ENCODE data around the gene RANBP17.
"Not testable (repeated sequence)": the region's sequence is repeated elsewhere in the genome, so short reads cannot be mapped to it uniquely, and the experiment has no call there.

The RANBP17 gene

DNA sequence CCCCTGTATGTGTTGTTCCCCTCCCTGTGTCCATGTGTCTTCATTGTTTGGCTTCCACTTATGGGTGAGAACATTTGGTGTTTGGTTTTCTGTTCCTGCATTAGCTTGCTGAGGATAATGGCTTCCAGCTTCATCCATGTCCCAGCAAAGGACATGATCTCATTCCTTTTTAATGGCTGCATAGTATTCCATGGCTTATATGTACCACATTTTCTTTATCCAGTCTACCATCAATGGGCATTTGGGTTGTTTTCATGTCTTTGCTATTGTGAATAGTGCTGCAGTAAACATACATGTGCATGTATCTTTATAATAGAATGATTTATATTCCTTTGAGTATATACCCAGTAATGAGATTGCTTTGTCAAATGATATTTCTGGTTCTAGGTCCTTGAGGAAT, 8.6 kb downstream of the RANBP17 start:
- not testable (repeated sequence) for DNase-seq

DNA sequence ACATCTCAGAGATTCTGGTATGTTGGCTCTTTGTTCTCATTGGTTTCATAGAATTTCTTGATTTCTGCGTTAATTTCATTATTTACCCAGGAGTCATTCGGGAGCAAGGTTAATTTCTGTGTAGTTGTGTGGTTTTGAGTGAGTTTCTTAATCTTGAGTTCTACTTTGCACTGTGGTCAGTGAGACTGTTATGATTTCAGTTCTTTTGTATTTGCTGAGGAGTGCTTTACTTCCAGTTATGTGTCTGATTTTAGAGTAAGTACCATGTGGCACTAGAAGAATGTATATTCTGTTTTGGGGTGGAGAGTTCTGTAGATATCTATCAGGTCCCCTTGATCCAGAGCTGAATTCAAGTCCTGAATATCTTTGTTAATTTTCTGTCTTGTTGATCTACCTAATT, 12.2 kb downstream of the RANBP17 start:
- DNase-seq, result no peak

DNA sequence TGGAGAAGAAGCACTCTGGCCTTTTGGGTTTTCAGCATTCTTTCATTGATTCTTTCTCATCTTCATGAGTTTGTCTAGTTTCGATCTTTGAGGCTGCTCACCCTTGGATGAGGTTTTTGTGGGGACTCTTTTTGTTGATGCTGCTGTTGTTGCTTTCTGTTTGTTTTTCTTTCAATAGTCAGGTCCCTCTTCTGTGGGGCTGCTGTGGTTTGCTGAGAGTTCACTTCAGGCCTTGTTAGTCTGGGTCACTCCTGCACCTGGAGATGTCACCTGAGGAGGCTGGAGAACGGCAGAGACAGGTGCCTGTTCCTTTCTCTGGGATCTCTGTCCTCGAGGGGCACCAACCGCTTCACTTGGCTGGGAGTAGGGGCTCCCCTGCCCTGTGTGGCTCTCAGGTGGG, 14.0 kb downstream of the RANBP17 start:
- no peak for DNase-seq

DNA sequence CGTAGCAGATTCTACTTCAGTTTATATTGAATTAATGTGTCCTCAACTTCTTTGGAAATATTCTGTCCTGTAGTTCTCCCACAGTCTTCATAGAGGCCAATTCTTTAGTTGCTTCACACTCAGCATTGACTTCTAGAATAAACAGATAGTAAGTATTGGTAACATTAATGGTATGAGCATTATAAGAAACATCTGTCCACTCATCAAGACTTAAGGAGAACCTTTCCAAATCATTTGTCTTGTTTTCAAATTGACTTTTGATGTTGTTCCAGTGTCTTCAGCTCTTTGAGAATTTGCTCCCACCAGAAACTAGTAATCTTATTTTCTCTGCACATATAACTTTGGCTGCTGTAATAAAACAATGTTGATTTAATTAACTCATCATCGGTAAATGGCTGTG, 18.3 kb downstream of the RANBP17 start:
- no peak for DNase-seq

DNA sequence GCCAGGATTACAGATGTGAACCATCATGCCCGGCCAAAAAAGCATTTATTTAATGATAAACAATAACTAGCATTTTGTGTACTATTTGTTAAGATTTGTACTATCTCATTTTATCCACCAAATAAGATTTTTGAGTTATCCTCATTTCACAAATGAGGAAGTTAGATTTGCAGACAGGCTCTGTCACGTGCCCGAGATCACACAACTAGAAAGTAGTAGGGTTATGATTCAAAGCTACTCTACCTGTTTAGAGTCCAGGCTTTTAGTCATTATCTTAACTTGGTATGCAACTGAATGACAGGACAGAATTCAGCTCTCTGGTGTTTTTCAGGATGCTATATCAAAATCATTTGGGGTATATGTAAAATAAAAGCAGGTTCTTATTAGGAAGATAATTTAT, 20.5 kb downstream of the RANBP17 start:
- no peak for DNase-seq

DNA sequence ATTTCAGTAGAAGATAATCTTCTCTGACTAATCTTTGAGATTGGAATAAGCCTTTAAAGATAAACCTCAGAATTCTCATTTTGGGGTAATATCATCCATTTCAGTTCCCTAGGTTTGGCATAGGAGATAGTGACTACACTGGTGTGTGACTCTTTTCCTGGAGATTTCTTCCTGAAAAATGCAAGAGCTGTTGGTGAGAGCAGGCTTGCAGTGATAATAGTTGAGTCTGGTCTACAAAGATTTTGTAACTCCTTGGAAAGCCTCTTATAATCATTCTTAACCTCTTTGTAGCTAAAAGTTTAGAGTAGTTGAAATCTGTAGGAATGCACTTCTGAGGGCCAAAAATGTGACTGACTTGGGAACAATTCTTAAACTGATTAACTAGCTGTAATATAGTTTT, 23.4 kb downstream of the RANBP17 start:
- no peak for DNase-seq

DNA sequence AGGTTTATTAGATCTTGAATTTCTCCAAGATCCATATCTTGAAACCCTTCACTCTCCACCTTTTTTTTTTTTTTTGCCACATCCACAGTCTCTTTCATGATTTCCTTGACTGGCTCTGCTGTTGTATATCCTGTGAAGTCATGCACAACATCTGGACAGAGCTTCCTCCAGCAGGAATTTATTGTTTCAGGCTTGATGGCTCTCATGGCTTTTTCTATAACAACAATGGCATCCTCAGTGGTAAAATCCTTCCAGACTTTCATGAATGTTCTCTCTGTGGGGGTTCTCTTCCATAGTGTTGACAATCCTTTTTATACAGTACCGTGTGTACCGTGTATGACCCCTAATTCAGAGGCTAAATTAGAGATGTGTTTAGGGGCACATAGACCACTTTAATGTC, 24.0 kb downstream of the RANBP17 start:
- DNase-seq, result no peak

DNA sequence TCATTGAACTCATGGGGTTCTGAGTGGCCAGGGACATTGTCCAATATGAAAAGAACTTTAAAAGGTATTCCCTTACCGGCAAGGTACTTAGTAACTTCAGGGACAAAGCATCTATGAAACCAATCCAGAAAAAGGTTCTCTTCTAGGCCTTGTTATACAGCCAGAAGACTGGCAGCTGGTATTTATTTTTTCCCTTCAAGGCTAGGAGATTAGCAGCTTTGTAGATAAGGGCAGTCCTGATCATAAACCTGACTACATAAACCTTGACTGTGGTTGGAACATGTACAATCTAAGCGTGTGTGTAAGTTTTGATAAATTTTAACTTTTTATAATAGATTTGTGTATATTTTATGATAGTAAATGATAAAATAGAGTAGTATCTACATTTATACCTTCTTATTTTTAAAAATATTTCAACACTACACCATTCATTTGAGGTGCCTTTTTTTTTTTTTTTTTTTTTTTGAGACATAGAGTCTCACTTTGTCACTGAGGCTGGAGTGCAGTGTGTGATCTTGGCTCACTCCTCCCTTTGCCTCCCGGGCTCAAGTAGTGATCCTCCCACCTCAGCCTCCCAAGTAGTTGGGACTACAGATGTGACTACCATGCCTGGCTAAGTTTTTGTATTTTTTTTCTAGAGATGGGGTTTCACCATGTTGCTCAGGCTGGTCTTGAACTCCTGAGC, 24.5 kb downstream of the RANBP17 start:
- no peak for DNase-seq

DNA sequence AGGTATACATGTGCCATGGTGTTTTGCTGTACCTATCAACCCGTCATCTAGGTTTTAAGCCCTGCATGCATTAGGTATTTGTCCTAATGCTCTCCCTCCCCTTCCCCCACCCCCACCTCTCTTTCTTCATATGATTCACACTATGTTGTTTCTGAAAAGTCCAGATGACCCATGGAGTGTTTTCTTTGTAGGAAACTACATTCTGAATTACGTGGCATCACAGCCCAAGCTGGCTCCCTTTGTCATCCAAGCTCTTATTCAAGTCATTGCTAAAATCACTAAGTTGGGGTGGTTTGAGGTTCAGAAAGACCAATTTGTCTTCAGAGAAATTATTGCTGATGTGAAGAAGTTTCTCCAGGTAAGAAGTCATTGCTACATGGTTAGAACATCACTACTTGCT, 30.4 kb downstream of the RANBP17 start:
- no peak for DNase-seq

DNA sequence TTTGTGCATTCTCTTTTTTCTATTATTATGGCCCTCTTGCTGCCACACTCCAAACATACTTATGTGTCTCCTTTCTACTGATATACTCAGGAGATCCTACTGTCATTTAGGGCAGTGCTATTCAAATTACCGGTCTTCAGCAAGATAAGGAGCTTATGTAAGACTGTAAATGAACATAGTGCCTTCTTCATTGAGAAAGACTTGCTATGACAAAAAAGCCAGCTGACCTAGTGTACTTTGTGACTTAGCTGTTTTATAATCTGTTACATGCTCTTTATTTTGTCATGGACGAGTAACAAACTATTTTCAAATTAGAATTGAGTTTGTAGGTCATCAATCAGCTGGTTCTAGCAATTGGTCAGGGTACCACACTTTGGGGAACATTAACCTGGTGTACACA, 32.8 kb downstream of the RANBP17 start:
- DNase-seq, result no peak

DNA sequence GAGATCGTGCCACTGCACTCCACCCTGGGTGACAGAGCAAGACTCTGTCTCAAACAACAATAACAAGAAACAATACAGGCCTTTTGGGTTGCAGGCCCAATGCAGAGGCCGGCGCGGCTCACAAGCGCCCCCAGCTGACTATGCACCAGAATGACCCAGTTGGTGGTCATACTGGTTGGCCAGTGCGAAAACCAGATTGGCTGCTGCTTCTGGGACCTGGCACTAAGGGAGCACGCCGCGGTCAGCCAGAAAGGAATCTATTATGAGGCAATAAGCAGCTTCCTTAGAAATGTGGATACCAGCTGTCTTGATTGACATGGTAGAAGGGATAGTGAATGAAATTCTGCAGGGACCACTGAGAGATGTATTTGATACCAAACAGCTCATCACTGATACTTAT, 35.0 kb downstream of the RANBP17 start:
- no peak for DNase-seq

DNA sequence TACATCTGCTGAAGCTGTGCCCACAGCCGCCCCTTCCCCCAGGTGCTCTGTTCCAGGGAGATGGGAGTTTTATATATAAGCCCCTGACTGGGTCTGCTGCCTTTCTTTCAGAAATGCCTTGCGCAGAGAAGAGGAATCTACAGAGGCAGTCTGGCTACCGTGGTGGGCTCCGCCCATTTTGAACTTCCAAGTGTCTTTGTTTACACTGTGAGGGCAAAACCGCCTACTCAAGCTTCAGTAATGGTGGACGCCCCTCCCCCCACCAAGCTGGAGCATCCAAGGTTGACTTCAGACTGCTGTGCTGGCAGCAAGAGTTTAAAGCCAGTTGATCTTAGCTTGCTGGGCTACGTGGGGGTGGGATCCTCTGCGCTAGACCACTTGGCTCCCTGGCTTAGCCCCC, 41.3 kb downstream of the RANBP17 start:
- no peak for DNase-seq

DNA sequence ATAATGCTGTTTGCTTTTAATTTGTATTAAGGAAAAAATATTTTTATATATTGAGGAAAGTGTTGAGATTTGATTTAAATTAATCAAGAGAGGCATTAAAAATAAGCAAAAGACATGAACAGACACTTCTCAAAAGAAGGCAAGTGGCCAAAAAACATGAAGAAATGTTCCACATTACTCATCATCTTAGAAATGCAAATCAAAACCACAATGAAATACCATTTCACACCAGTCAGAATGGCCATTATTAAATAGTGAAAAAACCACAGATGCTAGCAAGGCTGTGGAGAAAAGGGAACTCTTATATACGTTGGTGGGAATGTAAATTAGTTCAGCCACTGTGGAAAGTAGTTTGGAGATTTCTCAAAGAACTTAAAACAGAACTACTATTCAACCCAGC, 45.9 kb downstream of the RANBP17 start:
- no peak for DNase-seq

DNA sequence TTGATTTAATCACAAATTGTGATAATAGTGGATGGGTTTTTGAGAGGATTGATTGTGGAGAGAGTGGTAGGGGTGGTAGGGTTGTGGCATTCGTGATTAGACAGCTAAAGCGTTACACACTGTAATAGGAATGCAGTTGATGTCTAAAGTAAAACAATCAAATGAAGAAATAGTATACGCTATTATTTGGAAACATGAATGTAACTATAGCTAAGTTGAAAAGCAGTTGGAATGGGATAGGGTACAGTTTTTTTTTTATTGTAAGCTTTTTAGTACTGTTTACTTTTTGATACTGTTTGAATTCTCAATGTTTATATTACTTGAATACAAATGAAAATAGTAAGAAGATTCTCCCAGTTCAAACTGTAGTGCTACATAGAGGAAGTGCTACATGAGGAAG, 51.8 kb downstream of the RANBP17 start:
- no peak for DNase-seq

DNA sequence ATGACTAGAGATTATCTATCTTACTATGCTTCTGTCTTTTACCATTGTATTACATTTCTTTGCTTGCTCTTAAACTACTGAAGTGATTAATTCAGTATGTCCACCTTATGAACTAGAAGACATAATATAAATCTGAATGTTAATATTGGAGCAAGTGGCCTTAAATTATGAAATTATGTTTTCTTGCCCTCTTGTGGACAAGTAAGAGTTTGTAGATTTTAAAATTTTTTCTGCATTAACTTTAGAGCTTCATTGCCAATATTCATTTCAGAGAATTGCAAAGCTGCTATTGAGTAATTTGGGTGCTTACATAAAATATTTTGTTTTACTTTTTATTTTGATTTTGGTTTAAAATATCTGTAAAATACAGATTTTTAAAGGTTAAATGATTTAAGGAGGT, 55.3 kb downstream of the RANBP17 start:
- DNase-seq, result no peak

DNA sequence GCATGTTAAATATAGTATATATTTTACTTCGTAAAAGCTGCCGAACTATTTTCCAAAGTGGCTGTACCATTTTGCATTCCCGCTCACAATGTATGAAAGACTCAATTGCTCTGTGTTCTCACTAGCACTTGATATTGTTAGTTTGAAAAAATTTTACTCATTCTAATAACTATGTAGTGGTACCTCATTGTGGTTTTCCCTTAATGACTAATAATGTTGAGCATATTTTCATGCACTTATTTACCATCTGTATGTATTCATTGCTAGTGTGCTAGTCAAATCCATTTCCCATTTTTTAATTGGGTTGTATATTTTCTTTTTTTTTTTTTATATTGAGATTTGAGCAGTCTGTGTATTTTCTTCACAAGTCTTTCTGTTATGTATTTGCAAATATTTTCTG, 58.4 kb downstream of the RANBP17 start:
- no peak for DNase-seq

DNA sequence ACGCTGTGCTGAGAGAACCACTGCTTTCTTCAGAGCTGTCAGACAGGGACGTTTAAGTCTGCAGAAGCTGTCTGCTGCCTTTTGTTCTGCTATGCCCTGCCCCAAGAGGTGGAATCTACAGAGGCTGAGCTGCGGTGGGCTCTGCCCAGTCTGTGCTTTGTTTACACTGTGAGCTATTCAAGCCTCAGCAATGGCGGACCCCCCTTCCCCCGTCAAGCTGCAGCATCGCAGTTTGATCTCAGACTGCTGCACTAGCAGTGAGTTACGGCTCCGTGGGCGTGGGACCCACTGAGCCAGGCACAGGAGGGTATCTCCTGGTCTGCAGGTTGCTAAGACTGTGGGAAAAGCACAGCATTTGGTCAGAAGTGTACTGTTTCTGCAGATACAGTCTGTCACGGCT, 60.5 kb downstream of the RANBP17 start:
- not testable (repeated sequence) for DNase-seq

DNA sequence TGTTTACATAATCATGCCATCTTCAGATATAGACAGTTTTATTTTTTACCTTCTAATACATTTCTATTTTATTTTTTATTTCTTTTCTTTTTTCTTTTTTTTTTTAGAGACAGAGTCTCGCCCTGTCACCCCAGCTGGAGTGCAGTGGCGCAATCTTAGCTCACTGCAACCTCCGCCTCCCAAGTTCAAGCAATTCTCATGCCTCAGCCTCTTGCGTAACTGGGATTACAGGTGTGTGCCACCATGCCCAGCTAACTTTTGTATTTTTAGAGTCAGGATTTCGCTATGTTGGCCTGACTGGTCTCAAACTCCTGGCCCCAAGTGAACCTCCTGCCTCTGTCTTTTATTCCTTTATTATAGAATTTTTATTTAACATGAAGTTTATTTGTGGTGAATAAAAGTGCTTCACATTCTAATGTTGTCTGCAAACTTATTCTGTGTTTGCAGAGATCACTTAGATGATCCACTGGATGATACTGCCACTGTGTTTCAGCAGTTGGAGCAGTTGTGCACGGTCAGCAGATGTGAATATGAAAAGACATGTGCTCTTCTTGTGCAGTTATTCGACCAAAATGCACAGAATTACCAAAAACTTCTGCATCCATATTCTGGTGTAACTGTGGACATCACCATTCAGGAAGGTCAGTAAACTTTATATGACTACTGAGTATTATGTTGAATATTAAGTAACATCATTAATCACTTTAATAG, 62.2 kb downstream of the RANBP17 start:
- DNase-seq, result no peak

DNA sequence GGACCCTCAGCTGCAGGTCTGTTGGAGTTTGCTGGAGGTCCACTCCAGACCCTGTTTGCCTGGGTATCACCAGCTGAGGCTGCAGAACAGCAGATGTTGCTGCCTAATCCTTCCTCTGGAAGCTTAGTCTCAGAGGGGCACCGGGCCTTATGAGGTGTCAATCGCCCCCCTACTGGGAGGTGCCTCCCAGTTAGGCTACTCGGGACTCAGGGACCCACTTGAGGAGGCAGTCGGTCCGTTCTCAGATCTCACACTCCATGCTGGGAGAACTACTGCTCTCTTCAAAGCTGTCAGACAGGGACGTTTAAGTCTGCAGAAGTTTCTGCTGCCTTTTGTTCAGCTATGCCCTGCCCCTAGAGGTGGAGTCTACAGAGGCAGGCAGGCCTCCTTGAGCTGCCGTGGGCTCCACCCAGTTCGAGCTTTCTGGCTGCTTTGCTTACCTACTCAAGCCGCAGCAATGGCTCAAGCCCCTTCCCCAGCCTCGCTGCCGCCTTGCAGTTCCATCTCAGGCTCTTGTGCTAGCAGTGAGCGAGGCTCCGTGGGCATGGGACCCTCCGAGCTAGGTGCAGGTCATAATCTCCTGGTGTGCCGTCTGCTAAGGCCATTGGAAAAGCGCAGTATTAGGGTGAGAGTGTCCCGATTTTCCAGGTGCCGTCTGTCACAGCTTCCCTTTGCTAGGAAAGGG, 73.9 kb downstream of the RANBP17 start:
- DNase-seq, result not testable (repeated sequence)

DNA sequence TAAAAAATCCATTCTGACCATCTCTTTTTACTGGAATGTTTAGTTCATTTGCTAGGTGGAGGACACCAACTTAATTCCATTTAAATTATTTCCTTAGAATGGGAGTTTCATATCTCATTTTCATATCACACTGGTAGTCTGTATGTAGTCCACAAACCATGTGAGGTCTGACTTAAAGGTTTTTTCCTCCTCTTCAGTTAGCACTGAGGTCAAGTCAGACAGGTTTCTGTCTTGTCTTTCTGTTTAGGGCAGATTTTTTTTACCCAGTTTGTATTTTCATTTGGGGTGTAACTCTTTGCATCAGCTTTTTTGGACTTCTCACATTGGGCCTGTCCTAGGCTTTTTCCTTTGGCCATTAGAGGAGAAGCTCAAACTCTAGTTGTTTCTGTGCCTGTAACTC, 75.3 kb downstream of the RANBP17 start:
- no peak for DNase-seq

DNA sequence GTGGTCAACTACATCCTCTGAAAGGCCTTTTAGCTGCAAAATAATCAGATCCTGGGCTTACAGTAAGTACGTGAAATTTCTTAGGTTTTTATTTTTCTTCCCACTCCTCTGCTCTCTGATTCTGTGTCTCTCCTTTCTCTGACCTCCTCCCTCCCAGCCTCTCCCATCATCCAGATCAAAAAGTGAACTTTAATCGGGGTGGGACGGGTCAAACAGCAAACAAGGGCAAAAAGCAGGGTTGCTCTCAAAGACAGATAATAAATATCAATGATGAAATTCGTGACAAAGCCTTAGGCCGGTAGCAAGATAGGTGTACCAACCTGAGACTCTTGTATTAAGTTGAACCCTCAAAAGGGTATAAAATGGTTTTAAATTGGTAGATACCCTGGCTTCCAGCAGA, 76.1 kb downstream of the RANBP17 start:
- no peak for DNase-seq

DNA sequence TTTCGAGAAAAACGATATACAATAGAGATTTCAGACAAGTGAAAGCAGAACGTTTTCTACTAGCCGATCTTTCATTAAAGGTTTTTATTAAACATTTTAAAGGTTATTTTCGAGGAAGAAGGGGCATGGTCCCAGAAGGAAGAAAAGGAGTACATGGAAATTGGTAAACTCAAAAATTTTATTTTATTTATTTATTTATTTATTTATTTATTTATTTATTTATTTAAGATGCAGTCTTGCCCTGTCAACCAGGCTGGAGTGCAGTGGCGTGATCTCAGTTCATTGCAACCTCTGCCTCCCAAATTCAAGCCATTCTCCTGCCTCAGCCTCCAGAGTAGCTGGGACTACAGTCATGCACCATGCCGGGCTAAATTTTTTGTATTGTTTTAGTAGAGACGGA, 77.4 kb downstream of the RANBP17 start:
- no peak for DNase-seq

DNA sequence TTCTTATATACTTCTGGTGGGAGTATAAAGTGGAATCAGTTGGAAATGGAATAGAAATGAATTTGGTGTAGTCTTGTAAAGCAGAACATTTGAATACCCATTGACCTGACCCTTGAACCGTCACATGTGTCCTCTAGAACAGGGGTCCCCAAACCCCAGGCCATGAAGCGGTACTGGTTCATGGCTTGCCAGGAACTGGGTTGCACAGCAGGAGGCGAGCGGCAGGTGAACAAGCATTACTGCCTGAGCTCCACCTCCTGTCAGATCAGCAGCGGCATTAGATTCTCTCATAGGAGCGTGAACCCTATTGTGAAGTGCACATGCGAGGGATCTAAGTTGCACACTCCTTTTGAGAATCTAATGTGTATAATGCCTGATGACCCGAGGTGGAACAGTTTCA, 80.0 kb downstream of the RANBP17 start:
- no peak for DNase-seq

DNA sequence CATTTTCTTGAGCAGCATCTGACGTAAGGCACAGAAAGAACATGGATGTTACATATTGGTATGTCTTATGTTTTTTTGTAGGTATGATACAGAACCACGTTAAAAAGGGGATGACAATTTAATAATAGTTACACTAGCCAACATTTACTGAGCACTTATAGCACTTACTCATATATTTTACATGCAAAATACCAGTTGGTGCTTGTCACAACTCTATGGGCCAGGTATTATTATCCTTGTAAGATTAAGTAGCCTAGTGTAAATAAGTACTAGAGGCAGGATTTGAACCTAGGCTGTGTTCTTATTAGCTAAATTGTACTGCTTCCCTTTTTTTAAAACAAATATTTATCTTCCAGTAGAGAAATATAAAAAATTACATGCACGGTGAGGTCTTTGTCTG, 83.5 kb downstream of the RANBP17 start:
- DNase-seq, result no peak

Data from femur (tissue), 1 donor.